Adrenal gland (tissue), 12 donors: ENCODE results near the gene SMYD5. TPM values are rescaled to one million over a fixed set of nuclear protein-coding genes. Genes with fewer than 3 reads are reported as not detected.
A peak's percentile ranks its signal among the peaks of the same experiment; 100 is the strongest.

Source experiments
- DNase-seq, 7 donors: peaks; one replicate each; pipeline ENCODE4 v3.0.0-alpha.2; 2019 to 2020
- H3K27ac ChIP-seq, 5 donors: fragments of 200-600 bp; sonication (generic) in 4 of 5; 1 replicate in 3 of 5; 2 replicates in 2 of 5; pipeline versions ENCODE4 v1.5.1 to v1.8.0; 2016 to 2020; ENCODE audit warnings: mild to moderate bottlenecking in 1 of 5
- H3K27me3 ChIP-seq: fragments of 200-600 bp; 2 replicates; pipeline ENCODE4 v1.8.0; 2021
- H3K36me3 ChIP-seq, 2 donors: fragments of 200-600 bp; replicated peaks in 1 of 2; 1 replicate in 1 of 2; 2 replicates in 1 of 2; pipeline versions ENCODE4 v1.5.1 to v1.8.0; 2018 to 2022
- H3K4me1 ChIP-seq, 2 donors: fragments of 200-600 bp; replicated peaks in 1 of 2; 1 replicate in 1 of 2; 2 replicates in 1 of 2; pipeline versions ENCODE4 v1.5.1 to v1.8.0; 2018 to 2021
- H3K4me3 ChIP-seq, 4 donors: fragments of 200-600 bp; sonication (generic) in 3 of 4; one replicate each; pipeline ENCODE4 v1.5.1; 2016 to 2018
- H3K9me3 ChIP-seq, 3 donors: fragments of 200-600 bp; sonication (generic) in 1 of 3; replicated peaks in 1 of 3; 1 replicate in 2 of 3; 2 replicates in 1 of 3; pipeline versions ENCODE4 v1.5.1 to v1.8.0; 2016 to 2021
- CTCF ChIP-seq, 6 experiments: fragments of 450-650 bp in 4 of 6; fragments of 200-600 bp in 2 of 6; sonication (generic) in 1 of 6; IDR thresholded peaks; 1 replicate in 5 of 6; 2 replicates in 1 of 6; pipeline versions ENCODE4 v1.5.1 to v1.8.0; 2016 to 2021; ENCODE audit warnings: antibody characterized with exemption in 6 of 6, mild to moderate bottlenecking in 2 of 6, moderate library complexity in 1 of 6
- POLR2A ChIP-seq, 2 donors: fragments of 450-650 bp; IDR thresholded peaks; one replicate each; pipeline ENCODE4 v1.6.1; 2017; ENCODE audit warnings: antibody characterized with exemption in 2 of 2, mild to moderate bottlenecking in 2 of 2, moderate library complexity in 1 of 2
- WGBS, 4 donors: extraction: QIAGEN DNeasy Blood & Tissue Kit in 2 of 4; methylation state at CpG; one replicate each; pipeline versions ENCODE4 v1.1.5 to v1.1.7; 2013 to 2017; 5-methylcytosine and 5-hydroxymethylcytosine counted together
- intact Hi-C, 2 donors: fragments of 100-400 bp; cut with DNase I; formaldehyde crosslinking; loops; one replicate each; pipeline versions ENCODE4 v1.14.1 to v1.15.0; 2022 to 2023
- polyA plus RNA-seq, 3 donors: library from polyadenylated mRNA; stranded (reverse); fragments of 200-250 nt in 2 of 3; fragments of 350-450 nt in 1 of 3; fragmentation: Illumina TruSeq in 1 of 3; extraction: RNeasy Lipid Tissue Mini Kit (QIAGEN cat#74804) in 1 of 3; gene quantifications; one replicate each; pipeline ENCODE4 v1.2.3, GENCODE V29; 2013 to 2014
- total RNA-seq, 9 donors: library from RNA; depleted of rRNA in 4 of 9; stranded (reverse); fragments of >200 nt in 4 of 9; fragments of 120-200 nt in 1 of 9; fragmentation: NEBNext Ultra II Directional in 1 of 9; extraction: Animal tissue kit (Norgen Biotek cat#: 25700) in 1 of 9; gene quantifications; one replicate each; pipeline versions ENCODE4 v1.1.0 to v1.2.4, GENCODE V29; 2013 to 2023
- donor health status: healthy with polysubstance abuse.
- donor health status: Bipolar disorder and iron deficiency.
- donor health status: DM: yes; HTN: yes; CAD: no.
- donor health status: DM: no; HTN: no; CAD: no.
- donor health status: DM: no; HTN: no; CAD: no.
- donor health status: DM: yes; HTN: yes; CAD: no.

SMYD5 gene
- total and polyA plus RNA-seq, 12 donors, result 8.7 to 45.4 (median 28.1) TPM

DNA sequence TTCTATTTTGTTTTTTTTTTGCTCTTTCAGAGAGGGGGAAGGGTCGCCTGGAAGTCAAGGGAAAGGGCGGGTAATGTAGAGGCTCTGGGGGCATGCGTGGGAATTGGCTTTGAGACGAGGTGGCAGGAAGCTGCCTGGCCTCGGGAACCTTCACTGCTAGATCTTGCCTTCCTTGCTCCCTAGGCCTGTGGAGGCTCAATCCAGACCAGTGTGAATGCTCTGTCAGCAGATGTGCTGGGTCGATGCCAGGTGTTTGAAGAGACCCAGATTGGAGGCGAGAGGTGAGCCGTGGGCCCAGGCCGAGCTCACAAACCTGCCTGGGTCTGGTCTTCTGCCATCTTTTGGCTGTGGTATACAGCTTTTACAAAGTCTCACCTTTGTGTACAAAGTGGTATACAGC is 35.6 kb downstream of the SMYD5 start:
- H3K9me3 ChIP-seq, result no peaks in the 10 kb centered on the region
- no peak for DNase-seq
- 72 to 85% (median 75%) methylated on average over 9 of the region's 9 CpGs for WGBS, 4 donors
- H3K4me3 ChIP-seq, result no peak overlapping the region
- peaks cover 0 to 95% of the 10 kb centered on the region in 2 donors for H3K36me3 ChIP-seq
- peaks cover 19 to 33% of the 10 kb centered on the region in 2 donors for H3K4me1 ChIP-seq
- intact Hi-C loops, result no loop called here
- H3K27me3 ChIP-seq, result no peaks in the 10 kb centered on the region
- peak overlapping the region in 2 of 5 donors; percentile 36 to 60 for H3K27ac ChIP-seq
- no peak for TF ChIP-seq CTCF (IDR thresholded peaks at IDR 0.05)
- no peak for TF ChIP-seq POLR2A (IDR thresholded peaks at IDR 0.05)

GRCh38 chr2:73250872-73251846 is 37.1 kb downstream of the SMYD5 start:
- Histone ChIP-seq H3K4me3 (no peak overlapping the region), H3K27me3 (no peaks in the 10 kb centered on the region), H3K9me3 (no peaks in the 10 kb centered on the region), H3K27ac (peak overlapping the region in 2 of 5 donors; percentile 49 to 60), H3K36me3 (peaks cover 0 to 80% of the 10 kb centered on the region in 2 donors), H3K4me1 (peaks cover 17 to 32% of the 10 kb centered on the region in 2 donors)
- peak in 5 of 7 donors; percentile 47 to 63 (median 53) for DNase-seq
- intact Hi-C loops, result no loop called here
- WGBS, 4 donors, result 76 to 80% (median 78%) methylated on average over 12 to 17 of the region's 17 CpGs
- TF ChIP-seq CTCF (IDR thresholded peaks at IDR 0.05), result no peak
- no peak for TF ChIP-seq POLR2A (IDR thresholded peaks at IDR 0.05)

GRCh38 chr2:73252238-73253027 is 38.4 kb downstream of the SMYD5 start:
- no peak for DNase-seq
- peak overlapping the region in 1 of 5 donors; percentile 70 for H3K27ac ChIP-seq
- H3K9me3 ChIP-seq, result no peaks in the 10 kb centered on the region
- TF ChIP-seq POLR2A (IDR thresholded peaks at IDR 0.05), result no peak
- no peak for TF ChIP-seq CTCF (IDR thresholded peaks at IDR 0.05)
- no peak overlapping the region for H3K4me3 ChIP-seq
- peaks cover 17 to 32% of the 10 kb centered on the region in 2 donors for H3K4me1 ChIP-seq
- H3K36me3 ChIP-seq, result peaks cover 0 to 67% of the 10 kb centered on the region in 2 donors
- whole genome bisulfite sequencing, 4 donors, result 91 to 93% (median 91%) methylated on average over 10 to 17 of the region's 17 CpGs
- intact Hi-C loops, result no loop called here
- no peaks in the 10 kb centered on the region for H3K27me3 ChIP-seq

- no peaks in the 10 kb centered on the region for H3K9me3 ChIP-seq
- H3K36me3 ChIP-seq, result peaks cover 0 to 57% of the 10 kb centered on the region in 2 donors
- TF ChIP-seq POLR2A (IDR thresholded peaks at IDR 0.05), result no peak
- no peak for TF ChIP-seq CTCF (IDR thresholded peaks at IDR 0.05)
- WGBS, 4 donors, result 38 to 52% (median 51%) methylated on average over 2 of the region's 2 CpGs
- intact Hi-C loops, result no loop called here
- peak overlapping the region in 4 of 5 donors; percentile 9 to 79 (median 68) for H3K27ac ChIP-seq
- H3K4me1 ChIP-seq, result peaks cover 17 to 32% of the 10 kb centered on the region in 2 donors
- no peaks in the 10 kb centered on the region for H3K27me3 ChIP-seq
- DNase-seq, result no peak
- no peak overlapping the region for H3K4me3 ChIP-seq
These were observed 39.4 kb downstream of the SMYD5 start for GRCh38 chr2:73253400-73253799.
